ENCODE results near the gene BRIP1. TPM values are rescaled to one million over a fixed set of nuclear protein-coding genes. Genes with fewer than 3 reads are reported as not detected.
"Not testable (repeated sequence)": the region's sequence is repeated elsewhere in the genome, so short reads cannot be mapped to it uniquely, and the experiment has no call there.

BRIP1 gene
- total RNA-seq, 1 donor from 2014 or later = 66.4 TPM

- Histone ChIP-seq H3K79me2 (ENCODE audit: low read depth) (no peaks in the 10 kb centered on the region), H3K4me1 (no peaks in the 10 kb centered on the region), H3K9me3 (ENCODE audit: low read depth) (peaks cover 7% of the 10 kb centered on the region), H3K36me3 (peaks cover 25% of the 10 kb centered on the region), H3K27ac (no peak overlapping the region), H3K4me3 (no peak overlapping the region), H2AFZ (replicated peaks) (no peak overlapping the region), H3K4me2 (no peak overlapping the region), H3K9ac (no peak overlapping the region), H3K27me3 (no peaks in the 10 kb centered on the region), H3F3A (ENCODE audit: low read depth) (no peaks in the 10 kb centered on the region), H4K20me1 (ENCODE audit: low read depth) (no peaks in the 10 kb centered on the region)
- Mint-ChIP-seq H3K27ac (no peak overlapping the region), H3K4me3 (no peak overlapping the region), H3K4me1 (no peaks in the 10 kb centered on the region), H3K9me3 (peaks cover 18% of the 10 kb centered on the region), H3K27me3 (ENCODE audit: insufficient read depth, low read depth) (no peaks in the 10 kb centered on the region), H3K36me3 (peaks cover 22% of the 10 kb centered on the region)
- DNase-seq (ENCODE audit: low spot score) = no peak
- TF ChIP-seq CTCF (IDR thresholded peaks at IDR 0.05) = no peak
- TF ChIP-seq EZH2 (IDR thresholded peaks at IDR 0.05) = no peak
- TF ChIP-seq EZH2phosphoT487 (IDR thresholded peaks at IDR 0.05) = no peak
Observed at GRCh38 chr17:61775364-61775763, 88.0 kb downstream of the BRIP1 start.

GRCh38 chr17:61774724-61775123, 88.6 kb downstream of the BRIP1 start:
- Histone ChIP-seq H3K79me2 (ENCODE audit: low read depth) (no peaks in the 10 kb centered on the region), H3K4me3 (no peak overlapping the region), H3K4me2 (no peak overlapping the region), H2AFZ (replicated peaks) (no peak overlapping the region), H3K27me3 (no peaks in the 10 kb centered on the region), H3K4me1 (no peaks in the 10 kb centered on the region), H3K9ac (no peak overlapping the region), H3F3A (ENCODE audit: low read depth) (no peaks in the 10 kb centered on the region), H3K36me3 (peaks cover 29% of the 10 kb centered on the region), H3K9me3 (ENCODE audit: low read depth) (peaks cover 7% of the 10 kb centered on the region), H4K20me1 (ENCODE audit: low read depth) (no peaks in the 10 kb centered on the region), H3K27ac (no peak overlapping the region)
- DNase-seq (ENCODE audit: low spot score) = no peak
- H3K27me3 Mint-ChIP-seq (ENCODE audit: insufficient read depth, low read depth) = no peaks in the 10 kb centered on the region
- H3K9me3 Mint-ChIP-seq = peaks cover 20% of the 10 kb centered on the region
- TF ChIP-seq CTCF (IDR thresholded peaks at IDR 0.05) (no peak), EZH2phosphoT487 (IDR thresholded peaks at IDR 0.05) (no peak), EZH2 (IDR thresholded peaks at IDR 0.05) (no peak)
- peaks cover 26% of the 10 kb centered on the region for H3K36me3 Mint-ChIP-seq
- no peaks in the 10 kb centered on the region for H3K4me1 Mint-ChIP-seq
- no peak overlapping the region for H3K27ac Mint-ChIP-seq
- no peak overlapping the region for H3K4me3 Mint-ChIP-seq

GRCh38 chr17:61774087-61774486, 89.2 kb downstream of the BRIP1 start:
- peaks cover 32% of the 10 kb centered on the region for H3K36me3 Mint-ChIP-seq
- H3K4me3 ChIP-seq, H3K4me2 ChIP-seq: not testable (repeated sequence)

GRCh38 chr17:61770752-61771533, 92.4 kb downstream of the BRIP1 start:
- Histone ChIP-seq H3K4me1 (no peaks in the 10 kb centered on the region), H2AFZ (replicated peaks) (no peak overlapping the region), H3K4me3 (no peak overlapping the region), H4K20me1 (ENCODE audit: low read depth) (no peaks in the 10 kb centered on the region), H3K4me2 (no peak overlapping the region), H3F3A (ENCODE audit: low read depth) (no peaks in the 10 kb centered on the region), H3K36me3 (peaks cover 29% of the 10 kb centered on the region), H3K9me3 (ENCODE audit: low read depth) (peaks cover 7% of the 10 kb centered on the region), H3K27ac (no peak overlapping the region), H3K27me3 (no peaks in the 10 kb centered on the region), H3K79me2 (ENCODE audit: low read depth) (no peaks in the 10 kb centered on the region), H3K9ac (no peak overlapping the region)
- no peaks in the 10 kb centered on the region for H3K27me3 Mint-ChIP-seq (ENCODE audit: insufficient read depth, low read depth)
- H3K4me1 Mint-ChIP-seq = no peaks in the 10 kb centered on the region
- no peak overlapping the region for H3K27ac Mint-ChIP-seq
- TF ChIP-seq CTCF (IDR thresholded peaks at IDR 0.05) (no peak), EZH2phosphoT487 (IDR thresholded peaks at IDR 0.05) (no peak), EZH2 (IDR thresholded peaks at IDR 0.05) (no peak)
- no peak overlapping the region for H3K4me3 Mint-ChIP-seq
- peaks cover 43% of the 10 kb centered on the region for H3K36me3 Mint-ChIP-seq
- peaks cover 23% of the 10 kb centered on the region for H3K9me3 Mint-ChIP-seq
- no peak for DNase-seq (ENCODE audit: low spot score)

More at GRCh38 chr17:61774087-61774486, 89.2 kb downstream of the BRIP1 start:
- not testable (repeated sequence) for H3F3A ChIP-seq (ENCODE audit: low read depth); H3K4me3 Mint-ChIP-seq; H3K4me1 ChIP-seq; H3K9me3 ChIP-seq (ENCODE audit: low read depth); H4K20me1 ChIP-seq (ENCODE audit: low read depth); H3K79me2 ChIP-seq (ENCODE audit: low read depth); H3K27ac Mint-ChIP-seq; H2AFZ ChIP-seq (replicated peaks); DNase-seq (ENCODE audit: low spot score); H3K27ac ChIP-seq; H3K9ac ChIP-seq; H3K27me3 Mint-ChIP-seq (ENCODE audit: insufficient read depth, low read depth); H3K4me1 Mint-ChIP-seq; H3K27me3 ChIP-seq
- peaks cover 29% of the 10 kb centered on the region for H3K36me3 ChIP-seq
- peaks cover 23% of the 10 kb centered on the region for H3K9me3 Mint-ChIP-seq
